Measurements from ENCODE around the gene SPATA6.

DNA sequence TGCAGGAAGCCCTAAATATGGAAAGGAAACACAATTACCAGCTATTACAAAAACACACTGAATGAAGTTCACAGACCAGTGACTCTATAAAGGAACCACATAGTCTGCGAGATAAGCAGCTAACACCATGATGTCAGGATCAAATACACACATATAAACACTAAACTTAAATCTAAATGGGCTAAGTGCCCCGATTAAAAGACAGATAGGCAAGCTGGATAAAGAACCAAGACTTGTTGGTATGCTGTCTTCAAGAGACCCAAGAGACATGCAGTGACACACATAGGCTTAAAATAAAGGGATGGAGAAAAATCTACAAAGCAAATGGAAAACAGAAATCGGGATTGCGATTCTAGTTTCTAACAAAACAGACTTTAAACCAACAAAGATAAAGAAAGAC lies 127.6 kb downstream of the SPATA6 start:
- TF ChIP-seq PHB2 (IDR thresholded peaks at IDR 0.05; ENCODE audit: partially characterized antibody) (no peak), SOX6 (IDR thresholded peaks at IDR 0.05) (no peak), SOX6 (CRISPR knock-in tag; IDR thresholded peaks at IDR 0.05) (no peak), MYC (CRISPR knock-in tag; IDR thresholded peaks at IDR 0.05; ENCODE audit: borderline replicate concordance) (no peak), ZNF451 (CRISPR knock-in tag; IDR thresholded peaks at IDR 0.05) (no peak), SMC3 (IDR thresholded peaks at IDR 0.05; ENCODE audit: low read length) (no peak)
- TF ChIP-seq, protein P1, sequence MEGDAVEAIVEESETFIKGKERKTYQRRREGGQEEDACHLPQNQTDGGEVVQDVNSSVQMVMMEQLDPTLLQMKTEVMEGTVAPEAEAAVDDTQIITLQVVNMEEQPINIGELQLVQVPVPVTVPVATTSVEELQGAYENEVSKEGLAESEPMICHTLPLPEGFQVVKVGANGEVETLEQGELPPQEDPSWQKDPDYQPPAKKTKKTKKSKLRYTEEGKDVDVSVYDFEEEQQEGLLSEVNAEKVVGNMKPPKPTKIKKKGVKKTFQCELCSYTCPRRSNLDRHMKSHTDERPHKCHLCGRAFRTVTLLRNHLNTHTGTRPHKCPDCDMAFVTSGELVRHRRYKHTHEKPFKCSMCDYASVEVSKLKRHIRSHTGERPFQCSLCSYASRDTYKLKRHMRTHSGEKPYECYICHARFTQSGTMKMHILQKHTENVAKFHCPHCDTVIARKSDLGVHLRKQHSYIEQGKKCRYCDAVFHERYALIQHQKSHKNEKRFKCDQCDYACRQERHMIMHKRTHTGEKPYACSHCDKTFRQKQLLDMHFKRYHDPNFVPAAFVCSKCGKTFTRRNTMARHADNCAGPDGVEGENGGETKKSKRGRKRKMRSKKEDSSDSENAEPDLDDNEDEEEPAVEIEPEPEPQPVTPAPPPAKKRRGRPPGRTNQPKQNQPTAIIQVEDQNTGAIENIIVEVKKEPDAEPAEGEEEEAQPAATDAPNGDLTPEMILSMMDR (CRISPR knock-in tag; IDR thresholded peaks at IDR 0.05) = no peak
- TF ChIP-seq, protein P2, sequence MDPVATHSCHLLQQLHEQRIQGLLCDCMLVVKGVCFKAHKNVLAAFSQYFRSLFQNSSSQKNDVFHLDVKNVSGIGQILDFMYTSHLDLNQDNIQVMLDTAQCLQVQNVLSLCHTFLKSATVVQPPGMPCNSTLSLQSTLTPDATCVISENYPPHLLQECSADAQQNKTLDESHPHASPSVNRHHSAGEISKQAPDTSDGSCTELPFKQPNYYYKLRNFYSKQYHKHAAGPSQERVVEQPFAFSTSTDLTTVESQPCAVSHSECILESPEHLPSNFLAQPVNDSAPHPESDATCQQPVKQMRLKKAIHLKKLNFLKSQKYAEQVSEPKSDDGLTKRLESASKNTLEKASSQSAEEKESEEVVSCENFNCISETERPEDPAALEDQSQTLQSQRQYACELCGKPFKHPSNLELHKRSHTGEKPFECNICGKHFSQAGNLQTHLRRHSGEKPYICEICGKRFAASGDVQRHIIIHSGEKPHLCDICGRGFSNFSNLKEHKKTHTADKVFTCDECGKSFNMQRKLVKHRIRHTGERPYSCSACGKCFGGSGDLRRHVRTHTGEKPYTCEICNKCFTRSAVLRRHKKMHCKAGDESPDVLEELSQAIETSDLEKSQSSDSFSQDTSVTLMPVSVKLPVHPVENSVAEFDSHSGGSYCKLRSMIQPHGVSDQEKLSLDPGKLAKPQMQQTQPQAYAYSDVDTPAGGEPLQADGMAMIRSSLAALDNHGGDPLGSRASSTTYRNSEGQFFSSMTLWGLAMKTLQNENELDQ (CRISPR knock-in tag; IDR thresholded peaks at IDR 0.05; ENCODE audit: borderline replicate concordance) = no peak

Measured in HepG2 (cell line).